ENCODE data around the gene ITSN1.

Gene ITSN1

DNA sequence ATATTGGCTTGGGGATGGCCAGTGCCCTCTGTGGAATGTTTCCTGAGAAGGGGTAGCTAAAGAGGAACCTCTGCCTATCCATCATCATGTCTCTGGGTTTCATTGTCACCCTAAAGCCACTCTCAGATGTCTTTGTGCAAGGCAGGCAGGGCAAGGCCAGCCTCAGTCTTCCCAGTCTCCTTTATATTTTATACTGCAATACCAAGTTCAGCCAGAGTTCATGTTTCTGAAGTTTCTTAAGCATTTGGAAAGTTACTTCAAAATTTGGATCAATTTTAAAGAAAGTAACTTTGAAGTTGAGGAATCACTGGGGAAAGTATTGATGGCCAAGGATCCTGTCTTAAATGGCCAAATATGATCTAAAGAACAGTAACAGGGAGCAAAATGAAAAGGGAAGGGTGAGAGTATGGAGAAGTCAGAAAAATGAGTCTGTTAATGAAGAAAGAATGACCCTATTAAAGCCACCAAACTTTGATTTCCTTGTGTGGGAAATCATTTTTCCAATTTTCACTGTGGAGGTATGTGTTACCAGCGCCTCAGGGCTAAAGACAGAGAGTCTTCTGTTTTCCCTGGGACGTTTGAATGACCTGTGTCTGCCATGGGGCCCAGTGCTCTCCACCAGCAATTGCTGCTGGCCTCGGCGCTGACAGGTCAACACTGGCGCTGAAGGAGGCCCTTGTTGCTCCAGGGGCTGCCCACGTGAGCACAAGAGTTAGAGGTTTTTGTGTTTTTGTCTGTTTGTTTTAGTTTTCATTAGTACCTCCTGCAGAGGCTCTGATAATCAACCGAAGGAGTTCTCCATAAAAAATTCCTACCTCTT lies 179.4 kb downstream of the ITSN1 start:
- no peak overlapping the region for H3K4me2 ChIP-seq (ENCODE audit: low read length)
- no peak overlapping the region for H3K23ac ChIP-seq (ENCODE audit: low read length)
- DNase-seq: no peak
- no CpG with 5 or more reads among the region's 7 CpGs for WGBS (ENCODE audit: extremely low coverage, insufficient coverage, insufficient read length)
- no peak overlapping the region for H2BK12ac ChIP-seq (ENCODE audit: low read length)
- H3K9ac ChIP-seq (ENCODE audit: low read length): no peak overlapping the region
- no peak overlapping the region for H3K4ac ChIP-seq (ENCODE audit: low read depth, low read length)
- H3K79me2 ChIP-seq (ENCODE audit: control insufficient read depth, insufficient read depth, low read length, poor library complexity): no peaks in the 10 kb centered on the region
- no peak overlapping the region for H2BK5ac ChIP-seq (ENCODE audit: low read depth, low read length, poor library complexity)
- peaks cover 11 to 20% of the 10 kb centered on the region in 2 experiments for H3K36me3 ChIP-seq (ENCODE audit: control insufficient read depth in 1 of 2, insufficient read depth in 2 of 2, low read length in 2 of 2)
- H3K18ac ChIP-seq (ENCODE audit: low read length): no peak overlapping the region
- H4K8ac ChIP-seq (ENCODE audit: low read depth, low read length): no peak overlapping the region
- no peak overlapping the region for H2BK120ac ChIP-seq (ENCODE audit: insufficient read depth, low read length, poor library complexity)
- no peak overlapping the region for H3K27ac ChIP-seq (ENCODE audit: low read depth, low read length)
- no peaks in the 10 kb centered on the region for H3K27me3 ChIP-seq (ENCODE audit: insufficient read depth, low read length)
- H4K12ac ChIP-seq (ENCODE audit: low read depth, low read length): no peak overlapping the region
- peaks cover 3% of the 10 kb centered on the region for H3K79me1 ChIP-seq (ENCODE audit: low read length)
- H2AFZ ChIP-seq (ENCODE audit: insufficient read depth, low read length, poor library complexity): no peak overlapping the region
- no peaks in the 10 kb centered on the region for H3K9me3 ChIP-seq (ENCODE audit: insufficient read depth, low read depth, low read length)
- H3K14ac ChIP-seq (ENCODE audit: low read length): no peak overlapping the region
- H2AK5ac ChIP-seq (ENCODE audit: low read length): no peak overlapping the region
- H3K4me1 ChIP-seq (ENCODE audit: control insufficient read depth in 1 of 2, insufficient read depth in 2 of 2, low read length in 2 of 2): peaks cover 0 to 7% of the 10 kb centered on the region in 2 experiments
- H3K4me3 ChIP-seq (ENCODE audit: low read depth, low read length): no peak overlapping the region
- no peak overlapping the region for H4K91ac ChIP-seq (ENCODE audit: low read depth, low read length)

- Histone ChIP-seq H3K79me2 (ENCODE audit: control insufficient read depth, insufficient read depth, low read length, poor library complexity) (no peaks in the 10 kb centered on the region), H3K4me1 (ENCODE audit: control insufficient read depth in 1 of 2, insufficient read depth in 2 of 2, low read length in 2 of 2) (peaks cover 0 to 5% of the 10 kb centered on the region in 2 experiments), H2AFZ (ENCODE audit: insufficient read depth, low read length, poor library complexity) (no peak overlapping the region), H4K8ac (ENCODE audit: low read depth, low read length) (no peak overlapping the region), H3K79me1 (ENCODE audit: low read length) (peaks cover 2% of the 10 kb centered on the region), H4K91ac (ENCODE audit: low read depth, low read length) (no peak overlapping the region), H3K36me3 (ENCODE audit: control insufficient read depth in 1 of 2, insufficient read depth in 2 of 2, low read length in 2 of 2) (peaks cover 12 to 22% of the 10 kb centered on the region in 2 experiments), H2BK12ac (ENCODE audit: low read length) (no peak overlapping the region), H2BK120ac (ENCODE audit: insufficient read depth, low read length, poor library complexity) (no peak overlapping the region), H3K23ac (ENCODE audit: low read length) (no peak overlapping the region), H3K4me3 (ENCODE audit: low read depth, low read length) (no peak overlapping the region), H2AK5ac (ENCODE audit: low read length) (no peak overlapping the region), H3K27ac (ENCODE audit: low read depth, low read length) (no peak overlapping the region), H3K4ac (ENCODE audit: low read depth, low read length) (no peak overlapping the region), H3K18ac (ENCODE audit: low read length) (no peak overlapping the region), H3K27me3 (ENCODE audit: insufficient read depth, low read length) (no peaks in the 10 kb centered on the region), H3K9me3 (ENCODE audit: insufficient read depth, low read depth, low read length) (no peaks in the 10 kb centered on the region), H2BK5ac (ENCODE audit: low read depth, low read length, poor library complexity) (no peak overlapping the region), H4K12ac (ENCODE audit: low read depth, low read length) (no peak overlapping the region), H3K14ac (ENCODE audit: low read length) (no peak overlapping the region), H3K9ac (ENCODE audit: low read length) (no peak overlapping the region), H3K4me2 (ENCODE audit: low read length) (no peak overlapping the region)
- DNase-seq: no peak
- no CpG with 5 or more reads among the region's 11 CpGs for WGBS (ENCODE audit: extremely low coverage, insufficient coverage, insufficient read length)
Observed at GRCh38 chr21:33824156-33824941, 182.0 kb downstream of the ITSN1 start.

- H3K79me2 ChIP-seq (ENCODE audit: control insufficient read depth, insufficient read depth, low read length, poor library complexity): no peaks in the 10 kb centered on the region
- peaks cover 2% of the 10 kb centered on the region for H3K79me1 ChIP-seq (ENCODE audit: low read length)
- no peak overlapping the region for H2BK12ac ChIP-seq (ENCODE audit: low read length)
- H3K18ac ChIP-seq (ENCODE audit: low read length): no peak overlapping the region
- no peak overlapping the region for H2AK5ac ChIP-seq (ENCODE audit: low read length)
- WGBS (ENCODE audit: extremely low coverage, insufficient coverage, insufficient read length): no CpG with 5 or more reads among the region's 3 CpGs
- H3K9me3 ChIP-seq (ENCODE audit: insufficient read depth, low read depth, low read length): no peaks in the 10 kb centered on the region
- no peak overlapping the region for H2BK5ac ChIP-seq (ENCODE audit: low read depth, low read length, poor library complexity)
- H3K4me3 ChIP-seq (ENCODE audit: low read depth, low read length): no peak overlapping the region
- H3K27ac ChIP-seq (ENCODE audit: low read depth, low read length): no peak overlapping the region
- no peak overlapping the region for H4K12ac ChIP-seq (ENCODE audit: low read depth, low read length)
- H3K9ac ChIP-seq (ENCODE audit: low read length): no peak overlapping the region
- no peak for DNase-seq
- no peak overlapping the region for H3K23ac ChIP-seq (ENCODE audit: low read length)
- H3K4me2 ChIP-seq (ENCODE audit: low read length): no peak overlapping the region
- no peak overlapping the region for H2AFZ ChIP-seq (ENCODE audit: insufficient read depth, low read length, poor library complexity)
- H3K27me3 ChIP-seq (ENCODE audit: insufficient read depth, low read length): no peaks in the 10 kb centered on the region
- peaks cover 0 to 5% of the 10 kb centered on the region in 2 experiments for H3K4me1 ChIP-seq (ENCODE audit: control insufficient read depth in 1 of 2, insufficient read depth in 2 of 2, low read length in 2 of 2)
- peaks cover 14 to 29% of the 10 kb centered on the region in 2 experiments for H3K36me3 ChIP-seq (ENCODE audit: control insufficient read depth in 1 of 2, insufficient read depth in 2 of 2, low read length in 2 of 2)
- no peak overlapping the region for H3K4ac ChIP-seq (ENCODE audit: low read depth, low read length)
- H4K8ac ChIP-seq (ENCODE audit: low read depth, low read length): no peak overlapping the region
- H3K14ac ChIP-seq (ENCODE audit: low read length): no peak overlapping the region
- no peak overlapping the region for H4K91ac ChIP-seq (ENCODE audit: low read depth, low read length)
- H2BK120ac ChIP-seq (ENCODE audit: insufficient read depth, low read length, poor library complexity): no peak overlapping the region
Observed at GRCh38 chr21:33825419-33825818, 183.1 kb downstream of the ITSN1 start.

DNA sequence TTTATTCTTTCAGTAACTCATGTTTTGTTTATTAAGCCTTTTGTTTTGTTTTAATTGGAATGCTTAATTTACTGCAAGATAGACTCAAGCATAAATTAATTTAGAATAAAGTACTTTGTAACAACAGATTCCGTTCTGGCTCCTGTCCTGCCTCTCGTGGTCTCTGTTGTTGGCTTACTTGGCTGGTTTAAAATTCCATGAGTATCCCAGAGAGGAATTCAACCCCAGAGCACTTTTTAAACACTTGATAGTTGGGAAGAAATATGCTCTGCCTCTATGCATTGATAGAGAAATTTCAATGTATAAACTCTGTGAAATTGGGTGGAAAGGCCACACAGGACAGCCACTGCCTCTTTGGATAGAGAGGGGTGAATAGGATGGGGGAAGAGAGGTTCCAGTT lies 183.6 kb downstream of the ITSN1 start:
- Histone ChIP-seq H3K27me3 (ENCODE audit: insufficient read depth, low read length) (no peaks in the 10 kb centered on the region), H2BK12ac (ENCODE audit: low read length) (no peak overlapping the region), H2BK5ac (ENCODE audit: low read depth, low read length, poor library complexity) (no peak overlapping the region), H3K36me3 (ENCODE audit: control insufficient read depth in 1 of 2, insufficient read depth in 2 of 2, low read length in 2 of 2) (peaks cover 16 to 30% of the 10 kb centered on the region in 2 experiments), H3K27ac (ENCODE audit: low read depth, low read length) (no peak overlapping the region), H3K9ac (ENCODE audit: low read length) (no peak overlapping the region), H3K4me2 (ENCODE audit: low read length) (no peak overlapping the region), H3K4ac (ENCODE audit: low read depth, low read length) (no peak overlapping the region), H3K4me1 (ENCODE audit: control insufficient read depth in 1 of 2, insufficient read depth in 2 of 2, low read length in 2 of 2) (peaks cover 0 to 5% of the 10 kb centered on the region in 2 experiments), H2BK120ac (ENCODE audit: insufficient read depth, low read length, poor library complexity) (no peak overlapping the region), H2AK5ac (ENCODE audit: low read length) (no peak overlapping the region), H4K12ac (ENCODE audit: low read depth, low read length) (no peak overlapping the region), H3K79me2 (ENCODE audit: control insufficient read depth, insufficient read depth, low read length, poor library complexity) (no peaks in the 10 kb centered on the region), H3K18ac (ENCODE audit: low read length) (no peak overlapping the region), H3K14ac (ENCODE audit: low read length) (no peak overlapping the region), H2AFZ (ENCODE audit: insufficient read depth, low read length, poor library complexity) (no peak overlapping the region), H3K9me3 (ENCODE audit: insufficient read depth, low read depth, low read length) (no peaks in the 10 kb centered on the region), H3K4me3 (ENCODE audit: low read depth, low read length) (no peak overlapping the region), H3K79me1 (ENCODE audit: low read length) (peaks cover 2% of the 10 kb centered on the region), H3K23ac (ENCODE audit: low read length) (no peak overlapping the region), H4K8ac (ENCODE audit: low read depth, low read length) (no peak overlapping the region), H4K91ac (ENCODE audit: low read depth, low read length) (no peak overlapping the region)
- DNase-seq: no peak
- WGBS (ENCODE audit: extremely low coverage, insufficient coverage, insufficient read length): no CpG with 5 or more reads among the region's 2 CpGs
